B cell (primary cell): ENCODE measurements around the gene RPL35. TPM values are rescaled to one million over a fixed set of nuclear protein-coding genes. Genes with fewer than 3 reads are reported as not detected.

ENCODE experiments used
- ATAC-seq: fragments of 200-7000 bp; cut with Tn5 transposase; one replicate; pipeline ENCODE4 v1.10.0; 2021; ENCODE audit warnings: low read depth, mild to moderate bottlenecking, moderate number of reproducible peaks, moderate library complexity
- CTCF ChIA-PET: fragments of 350-600 bp; sonication (Branson Sonifier 250); formaldehyde crosslinking; loops from one replicate; lab custom pipeline; 2021; ENCODE audit warnings: antibody characterized with exemption, inconsistent platforms; lab: Charles Lee
- POLR2A ChIA-PET: fragments of 350-600 bp; sonication (Branson Sonifier 250); formaldehyde crosslinking; loops from one replicate; lab custom pipeline; 2021; ENCODE audit warnings: antibody characterized with exemption; lab: Charles Lee
- DNase-seq: peaks from one replicate; pipeline ENCODE4 v3.0.0; 2013
- H2AFZ ChIP-seq: 2 replicates; pipeline ENCODE4 v1.6.1; 2012; ENCODE audit warnings: mild to moderate bottlenecking, low read depth, low read length; ENCODE audit not compliant: insufficient read depth, poor library complexity, severe bottlenecking
- H3K27ac ChIP-seq, 2 donors: 1 replicate in 1 of 2; 2 replicates in 1 of 2; pipeline ENCODE4 v1.5.1; 2012 to 2013; ENCODE audit warnings: low read length in 2 of 2, mild to moderate bottlenecking in 2 of 2, moderate library complexity in 1 of 2
- H3K27me3 ChIP-seq, 4 experiments: fragments of 200-600 bp in 1 of 4; sonication (generic) in 1 of 4; replicated peaks in 1 of 4; 1 replicate in 2 of 4; 2 replicates in 2 of 4; pipeline versions ENCODE4 v1.6.1 to v1.7.0; 2013 to 2016; ENCODE audit warnings: low read length in 3 of 4, mild to moderate bottlenecking in 2 of 4, mixed read lengths in 1 of 4, moderate library complexity in 1 of 4; ENCODE audit not compliant: insufficient read depth in 4 of 4, control insufficient read depth in 3 of 4; ENCODE audit errors: control extremely low read depth in 1 of 4
- H3K36me3 ChIP-seq, 2 experiments: replicated peaks in 1 of 2; 1 replicate in 1 of 2; 2 replicates in 1 of 2; pipeline versions ENCODE4 v1.6.1 to v1.7.1; 2013; ENCODE audit warnings: low read length in 1 of 2; ENCODE audit not compliant: insufficient read depth in 2 of 2, control insufficient read depth in 1 of 2; ENCODE audit errors: control extremely low read depth in 1 of 2, extremely low read depth in 1 of 2
- H3K4me1 ChIP-seq, 2 donors: fragments of 200-600 bp in 1 of 2; sonication (generic) in 1 of 2; 1 replicate in 1 of 2; 2 replicates in 1 of 2; pipeline versions ENCODE4 v1.5.1 to v1.6.1; 2013 to 2017; ENCODE audit warnings: low read length in 2 of 2; ENCODE audit not compliant: control insufficient read depth in 2 of 2, insufficient read depth in 2 of 2
- H3K4me2 ChIP-seq: replicated peaks from 2 replicates; pipeline ENCODE3; 2012; ENCODE audit warnings: mild to moderate bottlenecking, low read depth, low read length; ENCODE audit not compliant: poor library complexity, severe bottlenecking
- H3K4me3 ChIP-seq, 5 experiments: fragments of 200-600 bp in 1 of 5; sonication (generic) in 1 of 5; 1 replicate in 3 of 5; 2 replicates in 2 of 5; pipeline versions ENCODE4 v1.5.1 to v1.7.0; 2011 to 2016; ENCODE audit warnings: low read length in 4 of 5, mild to moderate bottlenecking in 4 of 5, low read depth in 2 of 5, control low read depth in 1 of 5, moderate library complexity in 1 of 5; ENCODE audit not compliant: insufficient read depth in 1 of 5; ENCODE audit errors: control extremely low read depth in 1 of 5, extremely low read depth in 1 of 5
- H3K79me2 ChIP-seq: fragments of 200-600 bp; sonication (generic); one replicate; pipeline ENCODE4 v1.6.0; 2016; ENCODE audit warnings: low read length; ENCODE audit not compliant: control insufficient read depth, insufficient read depth
- H3K9ac ChIP-seq: fragments of 200-600 bp; sonication (generic); 2 replicates; pipeline ENCODE4 v1.6.1; 2017; ENCODE audit warnings: mild to moderate bottlenecking, low read length, moderate library complexity
- H3K9me3 ChIP-seq, 3 donors: one replicate each; pipeline versions ENCODE4 v1.6.1 to v1.7.1; 2013; ENCODE audit warnings: low read length in 2 of 3; ENCODE audit not compliant: control insufficient read depth in 2 of 3, insufficient read depth in 1 of 3; ENCODE audit errors: control extremely low read depth in 1 of 3
- H4K20me1 ChIP-seq: 2 replicates; pipeline ENCODE4 v1.6.0; 2012; ENCODE audit warnings: mild to moderate bottlenecking, low read length; ENCODE audit not compliant: insufficient read depth, control insufficient read depth, poor library complexity, severe bottlenecking
- H3K27ac Mint-ChIP-seq: one replicate; pipeline ENCODE4 v1.8.0; 2021; ENCODE audit warnings: mixed read lengths
- H3K27me3 Mint-ChIP-seq: one replicate; pipeline ENCODE4 v1.8.0; 2021; ENCODE audit warnings: mixed read lengths
- H3K4me1 Mint-ChIP-seq: one replicate; pipeline ENCODE4 v1.8.0; 2021; ENCODE audit warnings: mixed read lengths
- H3K4me3 Mint-ChIP-seq: one replicate; pipeline ENCODE4 v1.8.0; 2021; ENCODE audit warnings: mixed read lengths
- H3K9me3 Mint-ChIP-seq: one replicate; pipeline ENCODE4 v1.8.0; 2022; ENCODE audit warnings: mixed read lengths; ENCODE audit not compliant: insufficient read depth
- EZH2 ChIP-seq: IDR thresholded peaks from 2 replicates; pipeline ENCODE4 v1.6.1; 2012; ENCODE audit warnings: borderline replicate concordance, low read depth, mild to moderate bottlenecking, moderate library complexity, low read length; ENCODE audit not compliant: insufficient read depth, poor library complexity, severe bottlenecking
- WGBS: methylation state at CpG from one replicate; pipeline ENCODE4 v1.1.5; 2013; ENCODE audit warnings: missing lambda C conversion rate; ENCODE audit not compliant: insufficient coverage; 5-methylcytosine and 5-hydroxymethylcytosine counted together
- intact Hi-C: fragments of 100-400 bp; cut with micrococcal nuclease; formaldehyde crosslinking; loops from one replicate; pipeline ENCODE4 v1.10.0; 2022
- polyA plus RNA-seq: library from polyadenylated mRNA; depleted of rRNA; stranded (reverse); fragments of >200 nt; gene quantifications from 2 replicates; pipeline ENCODE4 v1.2.3, GENCODE V29; 2012
- total RNA-seq, 2 donors: library from RNA; stranded (reverse); fragments of 120-200 nt in 1 of 2; gene quantifications; 1 replicate in 1 of 2; 2 replicates in 1 of 2; pipeline versions ENCODE4 v1.2.3 to v1.2.4, GENCODE V29; 2013 to 2022
- TF ChIP-seq, protein P1 (sequence below): fragments of 200-600 bp; IDR thresholded peaks from one replicate; pipeline ENCODE4 v1.8.0; 2022; ENCODE audit warnings: antibody characterized with exemption, mild to moderate bottlenecking

The RPL35 gene
- total and polyA plus RNA-seq, 2 donors (not counting 1 experiment from before 2014, with no cell fraction given): 1,609 to 3,858 TPM

DNA sequence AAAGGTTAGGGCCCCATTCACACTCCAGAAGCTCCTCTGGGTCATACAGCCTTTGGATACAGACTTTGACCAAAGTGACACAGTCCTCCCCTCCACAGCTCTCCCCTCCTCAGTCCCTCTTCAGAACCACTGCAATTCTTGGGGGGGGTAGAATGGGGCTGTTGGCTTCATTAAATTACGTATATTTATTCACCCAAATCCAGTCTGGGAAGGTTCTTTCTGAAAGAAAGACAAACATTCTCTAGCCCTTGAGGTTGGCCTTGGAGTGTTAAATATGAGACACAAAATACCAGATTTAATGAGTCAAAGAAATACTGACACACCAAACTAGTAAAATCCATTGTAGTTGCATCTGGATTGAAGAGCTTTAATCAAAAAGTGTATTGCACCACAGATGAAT lies 16.3 kb upstream of the RPL35 start:
- Histone ChIP-seq H3K4me3 (no peak overlapping the region), H3K9me3 (no peaks in the 10 kb centered on the region), H2AFZ (no peak overlapping the region), H3K9ac (no peak overlapping the region), H3K27me3 (no peaks in the 10 kb centered on the region), H3K36me3 (peaks cover 0 to 86% of the 10 kb centered on the region in 2 experiments), H3K79me2 (peaks cover 35% of the 10 kb centered on the region), H3K4me1 (peaks cover 12 to 33% of the 10 kb centered on the region in 2 donors), H3K27ac (peak overlapping the region in 1 of 2 donors; percentile 24), H4K20me1 (peaks cover 43% of the 10 kb centered on the region), H3K4me2 (no peak overlapping the region)
- WGBS: no CpG with 5 or more reads among the region's 1 CpG
- H3K4me1 Mint-ChIP-seq: peaks cover 16% of the 10 kb centered on the region
- TF ChIP-seq EZH2: no peak
- TF ChIP-seq, protein P1, sequence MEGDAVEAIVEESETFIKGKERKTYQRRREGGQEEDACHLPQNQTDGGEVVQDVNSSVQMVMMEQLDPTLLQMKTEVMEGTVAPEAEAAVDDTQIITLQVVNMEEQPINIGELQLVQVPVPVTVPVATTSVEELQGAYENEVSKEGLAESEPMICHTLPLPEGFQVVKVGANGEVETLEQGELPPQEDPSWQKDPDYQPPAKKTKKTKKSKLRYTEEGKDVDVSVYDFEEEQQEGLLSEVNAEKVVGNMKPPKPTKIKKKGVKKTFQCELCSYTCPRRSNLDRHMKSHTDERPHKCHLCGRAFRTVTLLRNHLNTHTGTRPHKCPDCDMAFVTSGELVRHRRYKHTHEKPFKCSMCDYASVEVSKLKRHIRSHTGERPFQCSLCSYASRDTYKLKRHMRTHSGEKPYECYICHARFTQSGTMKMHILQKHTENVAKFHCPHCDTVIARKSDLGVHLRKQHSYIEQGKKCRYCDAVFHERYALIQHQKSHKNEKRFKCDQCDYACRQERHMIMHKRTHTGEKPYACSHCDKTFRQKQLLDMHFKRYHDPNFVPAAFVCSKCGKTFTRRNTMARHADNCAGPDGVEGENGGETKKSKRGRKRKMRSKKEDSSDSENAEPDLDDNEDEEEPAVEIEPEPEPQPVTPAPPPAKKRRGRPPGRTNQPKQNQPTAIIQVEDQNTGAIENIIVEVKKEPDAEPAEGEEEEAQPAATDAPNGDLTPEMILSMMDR: no peak
- CTCF ChIA-PET: interaction anchor here (1.1 kb wide), 1 partner anchor 106 kb away, joined by 3 read pairs; no protein-coding TSS in a partner anchor
- DNase-seq (no peak), ATAC-seq (no peak)
- no peaks in the 10 kb centered on the region for H3K27me3 Mint-ChIP-seq
- H3K4me3 Mint-ChIP-seq: no peak overlapping the region
- POLR2A ChIA-PET: no interaction called here
- H3K9me3 Mint-ChIP-seq: no peaks in the 10 kb centered on the region
- intact Hi-C loops: no loop called here
- no peak overlapping the region for H3K27ac Mint-ChIP-seq

DNA sequence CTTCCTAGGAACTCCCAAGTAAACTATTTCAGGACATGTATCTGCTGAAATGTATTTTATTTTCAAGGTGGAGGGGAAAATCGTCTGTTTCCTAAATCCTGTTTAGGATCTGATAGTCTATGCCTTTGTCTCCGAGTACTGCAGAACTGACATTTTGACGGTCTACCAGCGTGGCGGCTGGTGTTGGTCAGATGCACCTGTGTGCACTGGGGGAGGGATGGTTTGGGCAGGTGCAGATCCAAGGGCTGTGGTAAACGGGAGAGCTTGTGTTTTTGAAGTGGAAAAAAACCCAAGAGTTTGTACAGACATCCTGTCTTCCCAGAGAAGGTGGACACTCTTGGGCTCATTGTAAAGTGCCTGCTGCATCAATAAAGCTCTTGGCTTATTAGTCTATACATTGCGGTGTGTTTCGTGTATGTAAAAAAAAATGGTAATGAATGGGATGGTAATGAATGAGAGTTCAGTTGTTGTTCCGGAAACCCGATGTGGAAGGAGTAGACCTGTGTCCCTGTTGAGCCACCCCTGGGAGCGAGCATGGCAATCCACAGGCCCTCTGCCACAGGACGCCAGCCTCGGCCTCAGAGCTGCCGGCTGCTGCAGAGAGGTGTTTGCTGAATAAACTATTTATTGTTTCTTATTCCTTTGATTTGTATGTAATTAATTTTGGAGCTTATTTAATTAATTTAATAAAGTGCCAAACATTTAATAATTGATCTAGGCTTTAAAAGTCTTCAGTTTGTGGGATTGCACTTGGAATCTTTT lies 15.4 kb upstream of the RPL35 start:
- CTCF ChIA-PET: no interaction called here
- TF ChIP-seq, protein P1: no peak
- no peak for TF ChIP-seq EZH2
- Histone ChIP-seq H3K79me2 (peaks cover 44% of the 10 kb centered on the region), H4K20me1 (peaks cover 46% of the 10 kb centered on the region), H3K9ac (no peak overlapping the region), H3K27me3 (no peaks in the 10 kb centered on the region), H3K36me3 (peaks cover 0 to 82% of the 10 kb centered on the region in 2 experiments), H3K4me2 (no peak overlapping the region), H3K4me1 (peaks cover 20 to 41% of the 10 kb centered on the region in 2 donors), H3K4me3 (no peak overlapping the region), H3K27ac (peak overlapping the region in 1 of 2 donors; percentile 31), H3K9me3 (no peaks in the 10 kb centered on the region), H2AFZ (no peak overlapping the region)
- POLR2A ChIA-PET: no interaction called here
- no peaks in the 10 kb centered on the region for H3K9me3 Mint-ChIP-seq
- H3K4me1 Mint-ChIP-seq: peaks cover 25% of the 10 kb centered on the region
- no peak for ATAC-seq
- 93% methylated on average over 9 of the region's 14 CpGs for WGBS
- peak overlapping the region; percentile 47 for H3K27ac Mint-ChIP-seq
- no peaks in the 10 kb centered on the region for H3K27me3 Mint-ChIP-seq
- no peak overlapping the region for H3K4me3 Mint-ChIP-seq
- no peak for DNase-seq
- intact Hi-C loops: no loop called here
